Stimulated activated CD4-positive, alpha-beta T cell treated with anti-CD3 and anti-CD28 coated beads, Interleukin-12 subunit alpha, Interleukin-12 subunit beta, amount 100 ng/mL, for 48 hours (primary cell): ENCODE results near the gene PRAMEF5.
"Not testable (repeated sequence)": the region's sequence is repeated elsewhere in the genome, so short reads cannot be mapped to it uniquely, and the experiment has no call there.

Experiments
- DNase-seq, 3 donors: peaks; one replicate each; pipeline ENCODE4 v3.0.0-alpha.2; 2020; ENCODE audit warnings: low read depth in 2 of 3, low spot score in 1 of 3

The PRAMEF5 gene

DNA sequence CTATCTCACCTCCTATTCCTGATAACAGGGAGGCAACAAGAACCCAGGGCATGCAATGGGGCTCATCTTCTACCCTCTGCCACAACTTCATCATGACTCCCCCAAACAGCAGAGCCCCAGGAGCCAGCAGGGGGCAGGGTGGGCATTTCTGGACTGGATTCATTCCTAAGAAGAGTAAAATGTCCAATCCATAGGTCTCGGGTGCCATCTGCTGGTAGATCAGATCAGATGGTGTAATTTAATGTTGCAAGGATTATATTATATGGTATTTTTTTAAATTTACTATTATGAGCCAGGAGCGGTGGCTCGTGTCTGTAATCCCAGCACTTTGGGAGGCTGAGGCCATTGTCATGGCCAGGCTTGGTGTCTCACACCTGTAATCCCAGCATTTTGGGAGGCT lies 11.1 kb downstream of the PRAMEF5 start:
- not testable (repeated sequence) for DNase-seq

DNA sequence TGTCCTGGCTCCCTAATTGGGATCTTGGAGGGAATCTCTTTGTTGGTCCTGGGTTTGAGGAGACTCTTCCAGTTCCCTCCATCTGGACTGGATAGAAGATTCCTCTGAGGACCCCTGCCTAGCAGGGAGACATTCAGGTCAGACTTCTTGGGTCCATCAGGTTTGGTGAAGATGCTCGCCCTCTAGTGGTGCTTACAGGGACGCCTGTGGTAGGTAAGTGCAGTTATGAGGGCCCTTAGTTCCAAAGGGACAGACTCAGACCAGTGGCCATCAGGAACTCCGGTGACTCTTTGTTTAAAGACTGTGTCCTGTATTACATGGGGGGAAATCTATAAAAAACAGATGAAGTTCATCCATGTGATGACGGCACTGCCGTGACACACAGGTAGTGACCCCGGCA lies 23.0 kb downstream of the PRAMEF5 start:
- DNase-seq = not testable (repeated sequence)

DNA sequence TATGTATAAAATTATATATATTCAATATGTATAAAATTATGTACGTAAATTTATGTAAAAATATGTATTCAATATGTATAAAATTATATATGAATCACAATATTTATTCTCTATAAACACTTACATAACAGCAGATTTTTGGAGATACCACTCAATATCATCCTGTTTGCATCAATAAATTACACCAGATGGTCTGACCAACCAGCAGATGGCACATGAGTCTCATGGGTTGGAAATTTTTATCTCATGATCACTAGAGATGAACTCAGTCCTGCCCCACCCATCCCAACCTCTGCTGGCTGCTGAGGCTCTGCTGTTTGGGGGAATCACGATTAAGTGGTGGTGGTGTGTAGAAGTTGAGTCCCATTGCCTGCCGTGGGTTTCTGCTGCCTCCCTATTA lies 25.6 kb downstream of the PRAMEF5 start:
- DNase-seq = not testable (repeated sequence)

DNA sequence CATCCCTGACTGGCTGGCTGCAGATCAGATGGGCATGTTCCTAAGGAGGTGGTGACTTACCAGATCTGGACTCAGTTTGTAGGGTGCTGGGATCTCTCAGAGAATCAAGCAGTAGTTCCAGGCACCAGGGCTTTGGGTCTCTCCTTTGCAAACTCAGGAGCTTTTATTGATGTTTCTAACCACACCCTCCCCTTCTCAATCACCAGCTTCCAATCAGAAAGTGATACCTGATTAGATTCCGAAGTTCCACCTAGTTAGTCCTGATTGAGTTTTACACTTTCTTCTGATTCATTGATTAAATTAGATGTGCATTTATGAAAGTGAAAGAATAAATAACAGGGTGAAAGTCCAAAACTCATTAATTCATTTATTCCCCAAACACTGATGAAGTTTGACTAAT lies 31.0 kb downstream of the PRAMEF5 start, which contains the start of gene PRAMEF8:
TSS of gene PRAMEF8 (minus strand) at position 101 of the 400 bp plus-strand sequence. CDS start 1,046 bp downstream, outside the sequence.
- not testable (repeated sequence) for DNase-seq

DNA sequence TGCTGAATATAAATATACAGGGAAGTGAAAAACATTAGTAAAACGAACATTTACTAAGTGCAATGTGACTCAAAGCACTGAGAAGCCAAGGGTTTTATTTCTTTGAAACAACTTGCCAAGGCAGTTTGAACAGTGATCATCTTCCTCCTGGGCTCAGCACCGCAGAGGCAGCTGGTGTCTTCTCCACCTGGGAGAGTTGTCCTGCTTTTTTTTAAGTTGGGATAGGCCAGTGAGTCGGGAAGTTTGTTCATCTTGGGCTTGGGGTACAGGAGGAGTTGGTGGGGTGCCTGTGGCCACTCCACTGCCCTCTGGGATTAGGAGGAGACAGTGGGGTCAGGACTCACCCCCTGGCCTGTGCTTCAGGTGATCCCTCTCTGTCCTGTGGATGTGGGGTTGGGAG lies 35.0 kb downstream of the PRAMEF5 start:
- not testable (repeated sequence) for DNase-seq

DNA sequence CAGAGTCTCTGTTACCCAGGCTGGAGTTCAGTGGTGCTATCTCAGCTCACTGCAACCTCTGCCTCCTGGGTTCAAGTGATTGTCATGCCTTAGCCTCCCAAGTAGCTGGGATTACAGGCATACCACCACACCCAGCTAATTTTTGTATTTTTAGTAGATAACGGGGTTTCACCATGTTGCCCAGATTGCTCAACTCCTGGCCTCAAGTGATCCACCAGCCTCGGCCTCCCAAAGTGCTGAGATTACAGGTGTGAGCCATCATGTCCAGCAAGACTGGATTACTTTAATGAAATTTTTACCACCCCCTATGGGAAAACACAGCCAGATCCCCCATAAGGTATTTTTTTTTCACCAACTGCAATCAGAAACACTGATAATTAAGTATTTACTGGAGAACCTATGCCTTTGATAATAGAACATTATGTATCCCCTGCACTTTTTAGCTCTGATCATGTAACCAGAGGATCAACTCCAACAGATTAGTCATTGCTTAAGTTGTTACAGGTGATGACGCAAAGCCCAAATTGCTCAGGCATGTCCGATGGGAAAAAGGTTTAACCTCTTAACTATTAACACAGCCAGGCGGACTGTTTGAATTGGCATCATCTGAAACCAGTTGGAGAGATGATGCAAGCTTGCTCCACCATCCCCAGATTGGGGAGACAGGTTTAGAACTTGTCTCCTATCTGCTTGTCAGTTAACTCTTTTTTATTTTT lies 43.4 kb downstream of the PRAMEF5 start:
- DNase-seq = not testable (repeated sequence)

DNA sequence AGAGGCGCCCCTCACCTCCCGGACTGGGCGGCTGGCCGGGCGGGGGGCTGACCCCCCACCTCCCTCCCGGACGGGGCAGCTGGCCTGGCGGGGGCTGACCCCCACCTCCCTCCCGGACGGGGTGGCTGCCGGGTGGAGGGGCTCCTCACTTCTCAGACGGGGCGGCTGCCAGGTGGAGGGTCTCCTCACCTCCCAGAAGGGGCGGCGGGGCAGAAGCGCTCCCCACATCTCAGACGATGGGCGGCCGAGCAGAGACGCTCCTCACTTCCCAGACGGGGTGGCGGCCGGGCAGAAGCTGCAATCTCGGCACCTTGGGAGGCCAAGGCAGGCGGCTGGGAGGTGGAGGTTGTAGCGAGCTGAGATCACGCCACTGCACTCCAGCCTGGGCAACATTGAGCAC lies 44.7 kb downstream of the PRAMEF5 start:
- DNase-seq = not testable (repeated sequence)

DNA sequence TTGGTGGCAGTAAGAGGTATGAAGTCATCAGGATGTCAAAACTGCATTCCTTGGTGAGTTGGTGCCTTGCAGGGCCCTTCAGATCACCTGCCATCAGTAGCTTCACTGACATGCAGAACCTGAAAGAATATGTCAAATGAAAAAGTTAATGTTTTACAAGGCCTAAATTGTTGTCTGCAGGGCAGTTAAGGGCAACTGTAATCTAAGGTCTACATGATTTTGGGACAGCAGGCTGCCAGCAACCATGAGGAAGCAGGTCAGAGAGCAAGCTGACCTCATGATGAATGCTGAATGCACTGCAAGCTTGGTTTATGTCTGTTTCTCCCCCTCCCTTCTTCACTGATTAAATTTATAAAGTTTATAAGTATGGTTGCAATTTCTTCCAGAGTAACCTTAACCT lies 48.2 kb downstream of the PRAMEF5 start:
- DNase-seq = not testable (repeated sequence)

DNA sequence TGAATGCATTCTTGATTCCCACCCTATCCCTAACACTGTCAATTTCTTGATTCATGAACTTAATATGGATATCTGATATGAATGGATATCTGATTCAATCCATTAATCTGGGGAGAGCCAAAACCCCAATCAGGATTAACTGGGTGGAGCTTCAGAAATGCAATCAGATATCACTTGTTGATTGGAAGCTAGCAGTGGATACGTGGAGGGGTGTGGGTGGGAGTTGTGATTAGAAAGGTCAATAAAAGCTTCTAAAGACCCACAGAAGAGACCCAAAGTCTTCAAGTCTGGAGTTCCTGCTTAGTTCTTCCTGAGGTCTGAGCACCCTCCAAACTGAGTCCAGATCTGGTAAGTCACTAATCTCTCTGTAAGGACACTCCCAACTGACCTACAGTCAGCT lies 49.2 kb downstream of the PRAMEF5 start, which contains the start of gene PRAMEF33:
TSS of gene PRAMEF33 (plus strand) at position 301 of the 400 bp plus-strand sequence. CDS start 2,416 bp downstream, outside the sequence.
- not testable (repeated sequence) for DNase-seq
